Keratinocyte (primary cell): ENCODE measurements around the gene GATA2. TPM values are rescaled to one million over a fixed set of nuclear protein-coding genes. Genes with fewer than 3 reads are reported as not detected.

Experiments used
- DNase-seq: peaks from one replicate; pipeline ENCODE4 v3.0.0-alpha.2; 2011; ENCODE audit warnings: low read depth, missing footprints, low spot score
- FAIRE-seq: peaks from 2 replicates; lab custom pipeline; 2011; peaks lifted over from hg19 to GRCh38; lab: Jason Lieb, UNC
- H2AFZ ChIP-seq: 2 replicates; pipeline ENCODE4 v1.6.0; 2012; ENCODE audit warnings: low read length, control low read depth, inconsistent platforms; ENCODE audit not compliant: control insufficient read depth
- H3K27ac ChIP-seq: 2 replicates; pipeline ENCODE4 v1.5.1; 2011; ENCODE audit warnings: low read length; ENCODE audit not compliant: control insufficient read depth, insufficient read depth
- H3K27me3 ChIP-seq: 3 replicates; pipeline ENCODE4 v1.6.0; 2011; ENCODE audit warnings: low read length; ENCODE audit not compliant: control insufficient read depth, insufficient read depth; ENCODE audit errors: extremely low read depth
- H3K36me3 ChIP-seq, 2 experiments: 2 replicates in 1 of 2; 3 replicates in 1 of 2; pipeline ENCODE4 v1.5.1; 2011; ENCODE audit warnings: low read length in 2 of 2, mild to moderate bottlenecking in 1 of 2; ENCODE audit not compliant: control insufficient read depth in 2 of 2, insufficient read depth in 2 of 2; ENCODE audit errors: extremely low read depth in 1 of 2
- H3K4me1 ChIP-seq: 3 replicates; pipeline ENCODE4 v1.5.1; 2011; ENCODE audit warnings: low read length; ENCODE audit not compliant: control insufficient read depth, insufficient read depth; ENCODE audit errors: extremely low read depth
- H3K4me2 ChIP-seq: 3 replicates; pipeline ENCODE4 v1.6.0; 2011; ENCODE audit warnings: low read depth, low read length; ENCODE audit not compliant: control insufficient read depth, insufficient read depth; ENCODE audit errors: extremely low read depth
- H3K4me3 ChIP-seq, 3 experiments: fragments of 200-600 bp in 1 of 3; sonication (generic) in 1 of 3; 2 replicates in 2 of 3; 3 replicates in 1 of 3; pipeline ENCODE4 v1.5.1; 2011 to 2016; ENCODE audit warnings: low read length in 3 of 3, mild to moderate bottlenecking in 3 of 3, control low read depth in 2 of 3, inconsistent platforms in 1 of 3, low read depth in 1 of 3, mixed read lengths in 1 of 3, mixed run types in 1 of 3, moderate library complexity in 1 of 3; ENCODE audit not compliant: control insufficient read depth in 2 of 3, insufficient read depth in 2 of 3; ENCODE audit errors: extremely low read depth in 1 of 3
- H3K79me2 ChIP-seq: 2 replicates; pipeline ENCODE4 v1.6.0; 2012; ENCODE audit warnings: low read length; ENCODE audit not compliant: control insufficient read depth, insufficient read depth
- H3K9ac ChIP-seq: 3 replicates; pipeline ENCODE4 v1.6.0; 2011; ENCODE audit warnings: low read length; ENCODE audit not compliant: control insufficient read depth, insufficient read depth; ENCODE audit errors: extremely low read depth
- H3K9me1 ChIP-seq: 3 replicates; pipeline ENCODE4 v1.6.0; 2011; ENCODE audit warnings: low read length; ENCODE audit not compliant: control insufficient read depth, insufficient read depth; ENCODE audit errors: extremely low read depth
- H3K9me3 ChIP-seq: 2 replicates; pipeline ENCODE4 v1.5.1; 2012; ENCODE audit warnings: low read depth, low read length; ENCODE audit not compliant: control insufficient read depth
- H4K20me1 ChIP-seq: 3 replicates; pipeline ENCODE4 v1.6.0; 2011; ENCODE audit warnings: low read length; ENCODE audit not compliant: control insufficient read depth, insufficient read depth; ENCODE audit errors: extremely low read depth
- EZH2 ChIP-seq: IDR thresholded peaks from one replicate; pipeline ENCODE4 v1.6.1; 2012; ENCODE audit warnings: inconsistent platforms, mild to moderate bottlenecking, low read length, moderate library complexity
- dilution Hi-C: fragments of 300-500 bp; cut with MboI; formaldehyde crosslinking; loops from one replicate; pipeline ENCODE4 v1.7.0; 2020; ENCODE audit warnings: low sequenced_read_pairs; ENCODE audit not compliant: extremely low pct_ligation_motif_present
- polyA plus RNA-seq, 5 experiments: library from polyadenylated mRNA; depleted of rRNA in 3 of 5; stranded (reverse) in 3 of 5; stranded (forward) in 1 of 5; unstranded in 1 of 5; fragments of >200 nt; gene quantifications; 1 replicate in 1 of 5; 2 replicates in 3 of 5; 3 replicates in 1 of 5; pipeline versions ENCODE4 v1.2.1 to v1.2.3, GENCODE V29; 2011 to 2012; ENCODE audit warnings: missing spikeins in 2 of 5, low read depth in 1 of 5, low replicate concordance in 1 of 5
- TF ChIP-seq, protein P1 (sequence below), 3 experiments: IDR thresholded peaks in 1 of 3; conservative IDR thresholded peaks in 1 of 3; optimal IDR thresholded peaks in 1 of 3; 2 replicates in 2 of 3; 3 replicates in 1 of 3; pipeline versions ENCODE3 to v1.5.1; 2011; ENCODE audit warnings: low read length in 3 of 3, mild to moderate bottlenecking in 3 of 3, moderate library complexity in 2 of 3, control low read depth in 1 of 3, inconsistent platforms in 1 of 3; ENCODE audit not compliant: insufficient read depth in 2 of 3; ENCODE audit errors: extremely low read depth in 1 of 3

GATA2 gene
- polyA plus RNA-seq, 1 donor (not counting 4 experiments of a cell fraction or from before 2014, with no cell fraction given): not detected

- DNase-seq: no peak
- peaks cover 16% of the 10 kb centered on the region for H3K27me3 ChIP-seq
- no peak overlapping the region for H3K9ac ChIP-seq
- no peak for FAIRE-seq
- no peaks in the 10 kb centered on the region for H3K36me3 ChIP-seq
- no peaks in the 10 kb centered on the region for H3K4me1 ChIP-seq
- H3K9me1 ChIP-seq: no peaks in the 10 kb centered on the region
- H2AFZ ChIP-seq: no peak overlapping the region
- dilution Hi-C loops: no loop called here
- H4K20me1 ChIP-seq: no peaks in the 10 kb centered on the region
- TF ChIP-seq EZH2: no peak
- TF ChIP-seq, protein P1, sequence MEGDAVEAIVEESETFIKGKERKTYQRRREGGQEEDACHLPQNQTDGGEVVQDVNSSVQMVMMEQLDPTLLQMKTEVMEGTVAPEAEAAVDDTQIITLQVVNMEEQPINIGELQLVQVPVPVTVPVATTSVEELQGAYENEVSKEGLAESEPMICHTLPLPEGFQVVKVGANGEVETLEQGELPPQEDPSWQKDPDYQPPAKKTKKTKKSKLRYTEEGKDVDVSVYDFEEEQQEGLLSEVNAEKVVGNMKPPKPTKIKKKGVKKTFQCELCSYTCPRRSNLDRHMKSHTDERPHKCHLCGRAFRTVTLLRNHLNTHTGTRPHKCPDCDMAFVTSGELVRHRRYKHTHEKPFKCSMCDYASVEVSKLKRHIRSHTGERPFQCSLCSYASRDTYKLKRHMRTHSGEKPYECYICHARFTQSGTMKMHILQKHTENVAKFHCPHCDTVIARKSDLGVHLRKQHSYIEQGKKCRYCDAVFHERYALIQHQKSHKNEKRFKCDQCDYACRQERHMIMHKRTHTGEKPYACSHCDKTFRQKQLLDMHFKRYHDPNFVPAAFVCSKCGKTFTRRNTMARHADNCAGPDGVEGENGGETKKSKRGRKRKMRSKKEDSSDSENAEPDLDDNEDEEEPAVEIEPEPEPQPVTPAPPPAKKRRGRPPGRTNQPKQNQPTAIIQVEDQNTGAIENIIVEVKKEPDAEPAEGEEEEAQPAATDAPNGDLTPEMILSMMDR (optimal IDR thresholded peaks at IDR 0.05 in 1 of 3, IDR thresholded peaks at IDR 0.05 in 1 of 3, conservative IDR thresholded peaks at IDR 0.05 in 1 of 3; ENCODE audit: extremely low read depth in 1 of 3, insufficient read depth in 2 of 3, low read length in 3 of 3): no peak
- no peaks in the 10 kb centered on the region for H3K79me2 ChIP-seq
- no peak overlapping the region for H3K27ac ChIP-seq
- H3K4me2 ChIP-seq: no peak overlapping the region
- H3K4me3 ChIP-seq: no peak overlapping the region
- H3K9me3 ChIP-seq: no peaks in the 10 kb centered on the region
Measured at GRCh38 chr3:128446821-128447220, 46.2 kb downstream of the GATA2 start.

GRCh38 chr3:128445357-128445756, 47.6 kb downstream of the GATA2 start:
- dilution Hi-C loops: no loop called here
- no peak overlapping the region for H3K27ac ChIP-seq
- peaks cover 15% of the 10 kb centered on the region for H3K27me3 ChIP-seq
- no peaks in the 10 kb centered on the region for H3K9me1 ChIP-seq
- no peak overlapping the region for H2AFZ ChIP-seq
- H3K9me3 ChIP-seq: no peaks in the 10 kb centered on the region
- FAIRE-seq (no peak), DNase-seq (no peak)
- TF ChIP-seq, protein P1 (optimal IDR thresholded peaks at IDR 0.05 in 1 of 3, IDR thresholded peaks at IDR 0.05 in 1 of 3, conservative IDR thresholded peaks at IDR 0.05 in 1 of 3; ENCODE audit: extremely low read depth in 1 of 3, insufficient read depth in 2 of 3, low read length in 3 of 3): no peak
- no peak for TF ChIP-seq EZH2
- H3K79me2 ChIP-seq: no peaks in the 10 kb centered on the region
- no peaks in the 10 kb centered on the region for H3K4me1 ChIP-seq
- no peak overlapping the region for H3K9ac ChIP-seq
- H3K36me3 ChIP-seq: no peaks in the 10 kb centered on the region
- H4K20me1 ChIP-seq: no peaks in the 10 kb centered on the region
- H3K4me2 ChIP-seq: no peak overlapping the region
- no peak overlapping the region for H3K4me3 ChIP-seq
